Measurements from ENCODE around the gene IVD.

Gene IVD

DNA sequence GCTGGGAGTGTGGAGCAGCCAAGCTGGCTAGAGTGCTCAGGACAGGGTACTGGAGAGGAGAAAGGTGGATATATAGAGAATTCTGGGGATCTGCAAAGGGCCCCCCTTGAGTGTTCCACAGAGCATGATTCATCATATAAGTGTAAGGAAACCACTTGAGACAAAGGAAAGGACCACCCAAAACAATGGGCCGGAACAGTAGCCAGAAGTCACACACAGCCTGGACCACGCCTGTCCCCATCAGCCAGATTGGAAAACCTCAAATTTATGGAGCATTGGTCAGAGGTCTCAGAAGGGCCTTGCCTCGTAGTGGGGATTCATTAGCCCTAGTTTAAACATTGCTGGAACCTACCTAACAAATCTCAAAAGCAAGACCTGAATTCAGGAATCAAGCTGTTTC is 28.0 kb upstream of the IVD start:
- DNase-seq (ENCODE audit: low read depth) = no peak
- TF ChIP-seq, protein P1, sequence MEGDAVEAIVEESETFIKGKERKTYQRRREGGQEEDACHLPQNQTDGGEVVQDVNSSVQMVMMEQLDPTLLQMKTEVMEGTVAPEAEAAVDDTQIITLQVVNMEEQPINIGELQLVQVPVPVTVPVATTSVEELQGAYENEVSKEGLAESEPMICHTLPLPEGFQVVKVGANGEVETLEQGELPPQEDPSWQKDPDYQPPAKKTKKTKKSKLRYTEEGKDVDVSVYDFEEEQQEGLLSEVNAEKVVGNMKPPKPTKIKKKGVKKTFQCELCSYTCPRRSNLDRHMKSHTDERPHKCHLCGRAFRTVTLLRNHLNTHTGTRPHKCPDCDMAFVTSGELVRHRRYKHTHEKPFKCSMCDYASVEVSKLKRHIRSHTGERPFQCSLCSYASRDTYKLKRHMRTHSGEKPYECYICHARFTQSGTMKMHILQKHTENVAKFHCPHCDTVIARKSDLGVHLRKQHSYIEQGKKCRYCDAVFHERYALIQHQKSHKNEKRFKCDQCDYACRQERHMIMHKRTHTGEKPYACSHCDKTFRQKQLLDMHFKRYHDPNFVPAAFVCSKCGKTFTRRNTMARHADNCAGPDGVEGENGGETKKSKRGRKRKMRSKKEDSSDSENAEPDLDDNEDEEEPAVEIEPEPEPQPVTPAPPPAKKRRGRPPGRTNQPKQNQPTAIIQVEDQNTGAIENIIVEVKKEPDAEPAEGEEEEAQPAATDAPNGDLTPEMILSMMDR (IDR thresholded peaks at IDR 0.05; ENCODE audit: low read depth, low read length, missing control alignments) = no peak
- H3K4me3 ChIP-seq (ENCODE audit: low read depth, low read length) = no peak overlapping the region

DNA sequence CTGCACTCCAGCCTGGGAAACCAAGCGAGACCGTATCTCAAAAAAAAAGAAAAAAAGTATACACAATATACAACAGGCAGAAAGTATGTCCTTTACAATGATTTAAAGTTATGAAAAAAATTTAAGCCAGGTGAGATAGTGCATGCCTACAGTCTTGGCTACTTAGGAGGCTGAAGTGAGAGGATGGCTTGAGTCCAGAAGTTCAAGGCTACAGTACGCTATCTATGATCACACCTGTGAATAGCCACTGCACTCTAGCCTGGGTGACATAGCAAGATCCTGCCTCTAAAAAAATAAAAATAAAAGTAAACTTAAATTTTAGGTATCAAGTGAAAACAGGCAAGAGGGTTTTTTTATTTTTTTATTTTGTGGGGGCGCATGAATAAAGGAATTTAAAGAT is 26.2 kb upstream of the IVD start:
- TF ChIP-seq, protein P1 (IDR thresholded peaks at IDR 0.05; ENCODE audit: low read depth, low read length, missing control alignments) = no peak
- H3K4me3 ChIP-seq (ENCODE audit: low read depth, low read length) = no peak overlapping the region
- DNase-seq (ENCODE audit: low read depth) = no peak

DNA sequence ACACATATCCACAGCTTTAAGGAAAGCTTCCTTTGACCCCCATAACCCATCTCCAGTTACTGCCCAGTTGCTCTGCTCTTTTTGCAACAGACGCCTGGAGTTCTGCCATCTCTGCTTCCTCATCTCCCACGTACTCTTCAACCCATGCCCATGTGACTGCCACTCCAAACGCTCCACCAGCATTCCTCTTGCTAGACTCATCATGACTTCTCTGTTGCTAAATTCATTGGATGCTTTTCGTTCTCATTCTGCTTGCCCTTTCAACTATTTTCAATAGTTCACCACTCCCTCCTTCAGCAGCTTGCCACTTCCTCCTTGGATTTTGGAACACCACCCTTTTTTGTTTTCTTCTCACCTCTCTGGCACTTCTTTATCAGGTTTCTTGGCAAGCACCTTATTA is 25.7 kb upstream of the IVD start:
- H3K4me3 ChIP-seq (ENCODE audit: low read depth, low read length) = no peak overlapping the region
- TF ChIP-seq, protein P1 (IDR thresholded peaks at IDR 0.05; ENCODE audit: low read depth, low read length, missing control alignments) = no peak
- no peak for DNase-seq (ENCODE audit: low read depth)

DNA sequence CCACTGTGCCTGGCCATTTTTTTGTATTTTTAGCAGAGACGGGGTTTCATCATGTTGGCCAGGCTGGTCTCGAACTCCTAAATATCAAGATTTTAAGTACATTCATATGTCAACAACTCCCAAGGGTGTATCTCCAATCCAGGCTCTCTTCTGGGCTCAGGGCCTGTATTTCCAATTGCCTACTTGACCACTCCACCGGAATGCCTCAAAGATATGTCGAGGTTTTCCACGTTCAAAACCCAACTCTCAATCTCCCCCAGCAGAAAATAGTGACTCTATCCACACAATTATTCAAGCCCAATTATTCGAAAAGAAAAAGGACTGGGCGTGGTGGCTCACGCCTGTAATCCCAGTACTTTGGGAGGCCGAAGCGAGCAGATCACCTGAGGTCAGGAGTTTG is 25.0 kb upstream of the IVD start:
- no peak overlapping the region for H3K4me3 ChIP-seq (ENCODE audit: low read depth, low read length)
- no peak for DNase-seq (ENCODE audit: low read depth)
- TF ChIP-seq, protein P1 (IDR thresholded peaks at IDR 0.05; ENCODE audit: low read depth, low read length, missing control alignments) = no peak

DNA sequence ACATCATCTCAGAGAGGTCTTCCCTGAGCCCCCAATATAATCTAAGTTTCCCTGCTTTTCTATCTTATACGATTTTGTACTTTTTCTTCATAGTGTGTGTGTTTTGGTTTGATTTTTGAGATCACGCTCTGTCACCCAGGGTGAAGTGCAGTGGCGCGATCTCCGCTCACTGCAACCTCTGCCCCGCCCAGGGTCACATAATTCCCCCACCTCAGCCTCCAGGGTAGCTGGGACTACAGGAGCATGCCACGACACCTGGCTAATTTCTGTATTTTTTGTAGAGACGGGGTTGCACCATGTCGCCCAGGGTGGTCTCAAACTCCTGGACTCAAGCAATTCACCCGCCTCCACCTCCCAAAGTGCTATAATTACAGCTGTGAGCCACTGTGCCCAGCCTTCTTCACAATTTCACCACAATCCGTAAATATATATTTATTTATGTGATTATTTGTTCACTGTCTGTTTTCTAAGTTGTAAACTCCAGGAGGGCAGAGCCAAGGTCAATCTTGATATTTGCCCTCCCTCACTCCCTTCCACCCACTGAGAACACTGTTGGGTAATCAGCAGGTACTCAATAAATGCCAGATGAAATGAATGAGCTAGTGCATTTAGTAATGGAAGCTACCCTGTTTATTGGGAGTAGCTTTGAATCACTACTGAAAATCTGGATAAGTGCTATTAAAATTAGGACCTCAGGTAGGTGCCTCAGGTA is 23.6 kb upstream of the IVD start:
- TF ChIP-seq, protein P1 (IDR thresholded peaks at IDR 0.05; ENCODE audit: low read depth, low read length, missing control alignments) = no peak
- no peak for DNase-seq (ENCODE audit: low read depth)
- H3K4me3 ChIP-seq (ENCODE audit: low read depth, low read length) = no peak overlapping the region

DNA sequence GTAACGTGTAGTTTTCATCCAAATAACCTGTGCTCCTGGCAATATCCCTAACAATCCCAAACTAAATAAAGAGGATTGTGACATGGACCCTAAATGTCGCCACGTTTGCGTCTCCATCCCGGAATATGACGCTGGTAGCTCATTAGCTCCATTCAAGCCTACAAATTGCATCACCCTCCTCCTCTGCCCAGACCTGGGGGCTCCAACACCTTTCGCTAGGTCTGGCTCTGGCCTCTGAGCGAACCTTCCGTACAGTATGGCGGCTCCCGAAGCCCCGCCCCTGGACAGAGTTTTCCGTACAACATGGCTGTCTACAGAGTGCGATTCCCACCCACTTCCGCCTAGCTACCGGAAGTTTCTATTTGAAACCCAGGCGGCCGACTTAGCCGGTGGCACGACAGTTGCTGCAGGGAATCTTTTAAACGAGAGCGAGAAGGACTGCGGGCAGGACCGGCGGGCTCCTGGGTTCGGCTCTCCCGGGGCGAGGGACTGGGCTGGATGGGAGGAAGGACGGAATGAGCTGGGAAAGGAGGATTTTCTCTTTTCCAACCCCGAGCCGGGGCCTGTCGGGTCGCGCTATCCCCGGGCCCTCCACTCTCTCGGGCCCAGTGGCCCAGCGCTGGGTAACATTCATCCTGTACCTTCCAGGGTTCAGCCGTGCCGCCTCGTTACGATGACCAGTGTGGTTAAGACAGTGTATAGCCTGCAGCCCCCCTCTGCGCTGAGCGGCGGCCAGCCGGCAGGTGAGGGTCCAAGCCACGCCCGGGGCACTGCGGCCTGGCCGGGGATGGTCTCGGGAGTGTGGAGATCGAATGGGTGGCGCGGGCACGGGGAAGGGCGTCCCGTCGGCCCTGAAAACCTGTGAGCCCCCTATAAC is 22.8 kb upstream of the IVD start, which contains the start of gene KNSTRN:
KNSTRN (plus strand) TSS at position 142 of the 877 bp plus-strand sequence; CDS start at position 257, 115 bp downstream.
- peak within 1 kb of the TSS; percentile 99 for H3K4me3 ChIP-seq (ENCODE audit: low read depth, low read length)
- TF ChIP-seq, protein P1 (IDR thresholded peaks at IDR 0.05; ENCODE audit: low read depth, low read length, missing control alignments) = no peak
- DNase-seq (ENCODE audit: low read depth) = peak; percentile 87

All from GM12864 (cell line).